ENCODE data around the gene AUNIP.

Gene AUNIP

GRCh38 chr1:25831569-25832196 is 27.6 kb downstream of the AUNIP start:
- peaks cover 50% of the 10 kb centered on the region for H3K36me3 Mint-ChIP-seq (ENCODE audit: low read depth)
- H3K27me3 Mint-ChIP-seq (ENCODE audit: low read depth, poor library complexity): no peaks in the 10 kb centered on the region
- H3K4me3 Mint-ChIP-seq: no peak overlapping the region
- TF ChIP-seq CTCF (IDR thresholded peaks at IDR 0.05): no peak
- H3K4me1 Mint-ChIP-seq: no peaks in the 10 kb centered on the region
- no peaks in the 10 kb centered on the region for H3K9me3 Mint-ChIP-seq
- DNase-seq: no peak
- no peak overlapping the region for H3K27ac Mint-ChIP-seq

GRCh38 chr1:25829046-25829445 is 30.2 kb downstream of the AUNIP start:
- peaks cover 49% of the 10 kb centered on the region for H3K36me3 Mint-ChIP-seq (ENCODE audit: low read depth)
- no peak for TF ChIP-seq CTCF (IDR thresholded peaks at IDR 0.05)
- no peak overlapping the region for H3K27ac Mint-ChIP-seq
- no peaks in the 10 kb centered on the region for H3K4me1 Mint-ChIP-seq
- H3K27me3 Mint-ChIP-seq (ENCODE audit: low read depth, poor library complexity): no peaks in the 10 kb centered on the region
- H3K9me3 Mint-ChIP-seq: no peaks in the 10 kb centered on the region
- H3K4me3 Mint-ChIP-seq: no peak overlapping the region
- no peak for DNase-seq

GRCh38 chr1:25828491-25828890 is 30.8 kb downstream of the AUNIP start:
- Mint-ChIP-seq H3K27me3 (ENCODE audit: low read depth, poor library complexity) (no peaks in the 10 kb centered on the region), H3K36me3 (ENCODE audit: low read depth) (peaks cover 46% of the 10 kb centered on the region), H3K4me3 (no peak overlapping the region), H3K27ac (no peak overlapping the region), H3K9me3 (no peaks in the 10 kb centered on the region), H3K4me1 (no peaks in the 10 kb centered on the region)
- DNase-seq: no peak
- TF ChIP-seq CTCF (IDR thresholded peaks at IDR 0.05): no peak

GRCh38 chr1:25826571-25826970 is 32.7 kb downstream of the AUNIP start:
- no peak overlapping the region for H3K4me3 Mint-ChIP-seq
- H3K36me3 Mint-ChIP-seq (ENCODE audit: low read depth): peaks cover 38% of the 10 kb centered on the region
- H3K27ac Mint-ChIP-seq: no peak overlapping the region
- peaks cover 3% of the 10 kb centered on the region for H3K27me3 Mint-ChIP-seq (ENCODE audit: low read depth, poor library complexity)
- peaks cover 9% of the 10 kb centered on the region for H3K4me1 Mint-ChIP-seq
- no peak for DNase-seq
- no peak for TF ChIP-seq CTCF (IDR thresholded peaks at IDR 0.05)
- H3K9me3 Mint-ChIP-seq: no peaks in the 10 kb centered on the region

- TF ChIP-seq CTCF (IDR thresholded peaks at IDR 0.05): no peak
- DNase-seq: no peak
- Mint-ChIP-seq H3K4me1 (peaks cover 18% of the 10 kb centered on the region), H3K9me3 (no peaks in the 10 kb centered on the region), H3K27me3 (ENCODE audit: low read depth, poor library complexity) (peaks cover 3% of the 10 kb centered on the region), H3K27ac (no peak overlapping the region), H3K4me3 (no peak overlapping the region), H3K36me3 (ENCODE audit: low read depth) (peaks cover 31% of the 10 kb centered on the region)
These were observed 33.7 kb downstream of the AUNIP start for GRCh38 chr1:25825605-25826004.

- peaks cover 6% of the 10 kb centered on the region for H3K36me3 Mint-ChIP-seq (ENCODE audit: low read depth)
- TF ChIP-seq CTCF (IDR thresholded peaks at IDR 0.05): no peak
- DNase-seq: no peak
- H3K4me3 Mint-ChIP-seq: peak overlapping the region; percentile 91
- H3K9me3 Mint-ChIP-seq: no peaks in the 10 kb centered on the region
- H3K27ac Mint-ChIP-seq: no peak overlapping the region
- H3K27me3 Mint-ChIP-seq (ENCODE audit: low read depth, poor library complexity): peaks cover 3% of the 10 kb centered on the region
- H3K4me1 Mint-ChIP-seq: peaks cover 42% of the 10 kb centered on the region
These were observed 37.6 kb downstream of the AUNIP start for GRCh38 chr1:25821630-25822091.

Measured in nephron progenitor cell (in vitro differentiated cells).